GM12878 (cell line): ENCODE data around the gene FBRSL1. TPM values are rescaled to one million over a fixed set of nuclear protein-coding genes. Genes with fewer than 3 reads are reported as not detected.

Experiments used
- ATAC-seq: fragments of 200-7000 bp; cut with Tn5 transposase; 3 replicates; pipeline ENCODE4 v1.9.1; 2020; ENCODE audit warnings: mild to moderate bottlenecking, moderate library complexity
- BruUV-seq: library from RNA; stranded (reverse); fragments of 400-500 nt; replicated peaks from 2 replicates; lab custom pipeline; 2021; lab: Mats Ljungman, UMichigan
- CTCF ChIA-PET: fragments of 300-600 bp; sonication (Branson Sonifier 250); formaldehyde crosslinking; extraction: SDS; loops from one replicate; lab custom pipeline; 2021; ENCODE audit warnings: inconsistent platforms; lab: Yijun Ruan, JAX
- POLR2A ChIA-PET: fragments of 350-600 bp; formaldehyde crosslinking; extraction: SDS; loops from one replicate; lab custom pipeline; 2021; ENCODE audit warnings: inconsistent platforms; lab: Charles Lee
- RAD21 ChIA-PET: fragments of 300-600 bp; sonication (Branson Sonifier 250); formaldehyde crosslinking; loops from one replicate; lab custom pipeline; 2023; ENCODE audit warnings: antibody characterized with exemption; ENCODE audit not compliant: unreplicated experiment; lab: Charles Lee
- SMC1A ChIA-PET: fragments of 300-600 bp; sonication (Branson Sonifier 250); formaldehyde crosslinking; loops from one replicate; lab custom pipeline; 2023; ENCODE audit not compliant: unreplicated experiment, uncharacterized antibody; lab: Charles Lee
- DNase-seq: peaks from one replicate; pipeline ENCODE4 v3.0.0-alpha.2; 2011; ENCODE audit warnings: low read depth, low spot score
- FAIRE-seq: peaks from 3 replicates; lab custom pipeline; 2011; peaks lifted over from hg19 to GRCh38; lab: Jason Lieb, UNC
- H2AFZ ChIP-seq: 2 replicates; pipeline ENCODE4 v1.6.0; 2011; ENCODE audit warnings: low read depth, low read length, control low read depth; ENCODE audit not compliant: control insufficient read depth
- H3K27ac ChIP-seq: 2 replicates; pipeline ENCODE4 v1.5.1; 2011; ENCODE audit warnings: control low read depth; ENCODE audit not compliant: control insufficient read depth, insufficient read depth
- H3K27me3 ChIP-seq, 2 experiments: replicated peaks in 1 of 2; 2 replicates each; pipeline versions ENCODE4 v1.6.0 to v1.6.1; 2011; ENCODE audit warnings: low read length in 1 of 2; ENCODE audit not compliant: control insufficient read depth in 2 of 2, insufficient read depth in 2 of 2
- H3K36me3 ChIP-seq, 2 experiments: 2 replicates each; pipeline ENCODE4 v1.5.1; 2011; ENCODE audit warnings: low read length in 1 of 2; ENCODE audit not compliant: control insufficient read depth in 2 of 2, insufficient read depth in 2 of 2
- H3K4me1 ChIP-seq: 2 replicates; pipeline ENCODE4 v1.6.1; 2011; ENCODE audit warnings: mild to moderate bottlenecking, low read length, moderate library complexity, mixed read lengths; ENCODE audit not compliant: control insufficient read depth, insufficient read depth
- H3K4me2 ChIP-seq: 2 replicates; pipeline ENCODE4 v1.6.0; 2011; ENCODE audit warnings: control low read depth; ENCODE audit not compliant: control insufficient read depth, insufficient read depth
- H3K4me3 ChIP-seq: fragments of 200-600 bp; sonication (generic); 2 replicates; pipeline ENCODE4 v1.5.1; 2016
- H3K79me2 ChIP-seq: 2 replicates; pipeline ENCODE4 v1.6.0; 2011; ENCODE audit warnings: low read length; ENCODE audit not compliant: control insufficient read depth, insufficient read depth
- H3K9ac ChIP-seq: 2 replicates; pipeline ENCODE4 v1.8.0; 2011; ENCODE audit warnings: low read length, control low read depth, mixed read lengths; ENCODE audit not compliant: control insufficient read depth, insufficient read depth
- H3K9me3 ChIP-seq: replicated peaks from 3 replicates; pipeline ENCODE4 v1.5.1; 2011; ENCODE audit warnings: mild to moderate bottlenecking, low read length; ENCODE audit not compliant: control insufficient read depth, insufficient read depth
- H4K20me1 ChIP-seq: 2 replicates; pipeline ENCODE4 v1.6.0; 2011; ENCODE audit not compliant: control insufficient read depth, insufficient read depth
- CHD2 ChIP-seq: IDR thresholded peaks from 2 replicates; pipeline ENCODE4 v1.6.1; 2011; ENCODE audit warnings: low read depth, low read length, improper control_type of control experiment, borderline replicate concordance
- HCFC1 ChIP-seq: fragments of 150-350 bp; IDR thresholded peaks from 2 replicates; pipeline ENCODE4 v1.6.1; 2014; ENCODE audit warnings: low read length
- TBL1XR1 ChIP-seq: IDR thresholded peaks from 2 replicates; pipeline ENCODE4 v1.6.1; 2012; ENCODE audit warnings: low read depth, low read length, improper control_type of control experiment
- WGBS: methylation state at CpG from one replicate; pipeline ENCODE4 v1.1.6; 2016; ENCODE audit warnings: low lambda C conversion rate; ENCODE audit not compliant: insufficient replicate concordance, insufficient coverage; ENCODE audit errors: missing lambda C conversion rate; 5-methylcytosine and 5-hydroxymethylcytosine counted together
- in situ Hi-C: fragments of 300-500 bp; cut with MboI; formaldehyde crosslinking; loops from 9 replicates; pipeline ENCODE4 v1.14.3; 2018; ENCODE audit warnings: mixed read lengths
- intact Hi-C: fragments of 100-400 bp; cut with micrococcal nuclease; formaldehyde crosslinking; loops from one replicate; pipeline ENCODE4 v1.14.2; 2022; ENCODE audit not compliant: unreplicated experiment
- polyA plus RNA-seq, 11 experiments: library from polyadenylated mRNA; depleted of rRNA in 4 of 11; unstranded in 6 of 11; stranded (reverse) in 5 of 11; fragments of >200 nt; fragmentation: Nextera tagmentation in 4 of 11; fragmentation: Illumina TruSeq in 1 of 11; extraction: Ambion mirVana in 4 of 11; extraction: Trizol in 1 of 11; gene quantifications; 1 replicate in 1 of 11; 2 replicates in 10 of 11; pipeline versions ENCODE4 v1.2.1 to v1.2.3, GENCODE V29; 2011 to 2016; ENCODE audit warnings: inconsistent platforms in 2 of 11, missing spikeins in 2 of 11, low read depth in 1 of 11
- total RNA-seq, 4 experiments: library from RNA; depleted of rRNA in 3 of 4; stranded (reverse); fragments of >200 nt in 3 of 4; fragmentation: Illumina TruSeq in 1 of 4; extraction: Trizol in 1 of 4; gene quantifications; 2 replicates each; pipeline versions ENCODE4 v1.2.1 to v1.2.3, GENCODE V29; 2013 to 2021
- TF ChIP-seq, protein P1 (sequence below): IDR thresholded peaks from 2 replicates; pipeline ENCODE4 v1.6.1; 2011; ENCODE audit warnings: mild to moderate bottlenecking, low read depth, low read length, moderate library complexity; ENCODE audit not compliant: insufficient replicate concordance
- TF ChIP-seq, protein P2 (sequence below): fragments of 450-650 bp; IDR thresholded peaks from 2 replicates; pipeline ENCODE4 v1.6.1; 2016; ENCODE audit warnings: mild to moderate bottlenecking

The FBRSL1 gene
- total and polyA plus RNA-seq, 10 of the 15 experiments (the other 5 are each of a cell fraction or from before 2014, with no cell fraction given): 0.19 to 55.1 (median 4.1) TPM

DNA sequence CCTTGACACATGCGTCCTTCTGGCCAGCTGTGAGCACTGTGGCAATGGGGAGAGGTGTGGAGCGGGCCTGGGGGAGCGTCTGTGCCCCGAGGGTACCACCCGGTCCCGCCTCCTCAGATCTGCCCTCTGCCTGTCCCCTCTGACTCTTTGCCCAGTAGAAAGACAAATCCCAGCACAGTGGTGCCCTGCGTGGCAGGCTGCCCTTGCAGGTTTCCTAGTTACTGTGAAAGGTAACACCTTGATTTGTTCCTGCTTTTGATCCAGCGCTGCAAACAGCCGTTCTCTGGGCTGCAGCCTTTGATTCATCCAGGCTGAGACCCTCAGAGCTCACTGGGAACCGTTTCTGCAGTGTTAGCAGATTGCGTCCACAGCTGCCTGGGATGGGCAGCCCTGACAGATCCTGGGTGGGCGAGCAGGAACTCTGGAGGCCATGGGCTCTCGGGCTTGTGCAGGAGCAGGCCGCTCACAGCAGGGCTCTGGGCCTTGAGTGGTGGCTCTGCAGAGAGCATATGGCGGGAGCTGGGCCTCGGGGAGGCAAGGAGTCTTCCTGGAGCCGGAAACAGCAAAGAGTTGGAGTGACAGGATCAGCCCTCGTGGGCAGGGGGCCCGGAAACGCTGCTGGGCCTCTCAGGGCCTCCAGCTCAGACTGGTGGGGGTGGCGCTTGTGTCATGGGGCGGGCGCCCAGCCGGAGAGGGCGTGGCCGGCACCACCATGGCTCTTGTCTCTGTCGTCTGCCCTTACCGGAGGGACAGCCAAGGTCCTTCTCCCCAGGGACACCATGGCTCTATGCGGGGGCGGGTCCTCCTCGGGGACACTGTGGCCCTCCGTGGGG, 16.6 kb downstream of the FBRSL1 start:
- in situ Hi-C loops (no loop called here), intact Hi-C loops (no loop called here)
- peaks cover 9% of the 10 kb centered on the region for H3K4me1 ChIP-seq
- ChIA-PET POLR2A (no interaction called here), RAD21 (interaction anchor here (0.7 kb wide), 1 partner anchor 9 kb away, joined by 3 read pairs; no protein-coding TSS in a partner anchor), CTCF (no interaction called here), SMC1A (no interaction called here)
- H3K9me3 ChIP-seq: no peaks in the 10 kb centered on the region
- TF ChIP-seq, protein P1, sequence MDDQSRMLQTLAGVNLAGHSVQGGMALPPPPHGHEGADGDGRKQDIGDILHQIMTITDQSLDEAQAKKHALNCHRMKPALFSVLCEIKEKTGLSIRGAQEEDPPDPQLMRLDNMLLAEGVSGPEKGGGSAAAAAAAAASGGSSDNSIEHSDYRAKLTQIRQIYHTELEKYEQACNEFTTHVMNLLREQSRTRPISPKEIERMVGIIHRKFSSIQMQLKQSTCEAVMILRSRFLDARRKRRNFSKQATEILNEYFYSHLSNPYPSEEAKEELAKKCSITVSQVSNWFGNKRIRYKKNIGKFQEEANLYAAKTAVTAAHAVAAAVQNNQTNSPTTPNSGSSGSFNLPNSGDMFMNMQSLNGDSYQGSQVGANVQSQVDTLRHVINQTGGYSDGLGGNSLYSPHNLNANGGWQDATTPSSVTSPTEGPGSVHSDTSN: peak; percentile 74
- TF ChIP-seq, protein P2, sequence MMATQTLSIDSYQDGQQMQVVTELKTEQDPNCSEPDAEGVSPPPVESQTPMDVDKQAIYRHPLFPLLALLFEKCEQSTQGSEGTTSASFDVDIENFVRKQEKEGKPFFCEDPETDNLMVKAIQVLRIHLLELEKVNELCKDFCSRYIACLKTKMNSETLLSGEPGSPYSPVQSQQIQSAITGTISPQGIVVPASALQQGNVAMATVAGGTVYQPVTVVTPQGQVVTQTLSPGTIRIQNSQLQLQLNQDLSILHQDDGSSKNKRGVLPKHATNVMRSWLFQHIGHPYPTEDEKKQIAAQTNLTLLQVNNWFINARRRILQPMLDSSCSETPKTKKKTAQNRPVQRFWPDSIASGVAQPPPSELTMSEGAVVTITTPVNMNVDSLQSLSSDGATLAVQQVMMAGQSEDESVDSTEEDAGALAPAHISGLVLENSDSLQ: peak; percentile 86
- TF ChIP-seq TBL1XR1 (no peak), HCFC1 (no peak), CHD2 (no peak)
- H3K4me2 ChIP-seq: peak overlapping the region; percentile 13; the same call in 1 of the 2 replicates
- peaks cover 12% of the 10 kb centered on the region for H3K79me2 ChIP-seq
- peaks cover 2% of the 10 kb centered on the region for H4K20me1 ChIP-seq
- DNase-seq: no peak
- 0 out of 2 replicates have a peak overlapping the region, but pooled peaks have one; percentile 7 for H2AFZ ChIP-seq
- H3K27me3 ChIP-seq: no peaks in the 10 kb centered on the region; a peak in 1 of 4 replicates
- ATAC-seq: peak; percentile 70
- WGBS: 47% methylated on average over 23 of the region's 32 CpGs
- no peak overlapping the region for H3K9ac ChIP-seq
- no peak for FAIRE-seq
- H3K27ac ChIP-seq: no peak overlapping the region
- H3K36me3 ChIP-seq: peaks cover 0 to 13% of the 10 kb centered on the region in 2 experiments; a peak in 2 of 4 replicates
- BruUV-seq: no TSS peak
- no peak overlapping the region for H3K4me3 ChIP-seq
